Stimulated activated CD4-positive, alpha-beta T cell treated with anti-CD3 and anti-CD28 coated beads, Interleukin-15, amount 100 ng/mL, for 24 hours (primary cell): Measurements from ENCODE around the gene FAM110D.
A peak's percentile ranks its signal among the peaks of the same experiment; 100 is the strongest.

Experiments used
- DNase-seq: peaks from one replicate; pipeline ENCODE4 v3.0.0-alpha.2; 2020

FAM110D gene

DNA sequence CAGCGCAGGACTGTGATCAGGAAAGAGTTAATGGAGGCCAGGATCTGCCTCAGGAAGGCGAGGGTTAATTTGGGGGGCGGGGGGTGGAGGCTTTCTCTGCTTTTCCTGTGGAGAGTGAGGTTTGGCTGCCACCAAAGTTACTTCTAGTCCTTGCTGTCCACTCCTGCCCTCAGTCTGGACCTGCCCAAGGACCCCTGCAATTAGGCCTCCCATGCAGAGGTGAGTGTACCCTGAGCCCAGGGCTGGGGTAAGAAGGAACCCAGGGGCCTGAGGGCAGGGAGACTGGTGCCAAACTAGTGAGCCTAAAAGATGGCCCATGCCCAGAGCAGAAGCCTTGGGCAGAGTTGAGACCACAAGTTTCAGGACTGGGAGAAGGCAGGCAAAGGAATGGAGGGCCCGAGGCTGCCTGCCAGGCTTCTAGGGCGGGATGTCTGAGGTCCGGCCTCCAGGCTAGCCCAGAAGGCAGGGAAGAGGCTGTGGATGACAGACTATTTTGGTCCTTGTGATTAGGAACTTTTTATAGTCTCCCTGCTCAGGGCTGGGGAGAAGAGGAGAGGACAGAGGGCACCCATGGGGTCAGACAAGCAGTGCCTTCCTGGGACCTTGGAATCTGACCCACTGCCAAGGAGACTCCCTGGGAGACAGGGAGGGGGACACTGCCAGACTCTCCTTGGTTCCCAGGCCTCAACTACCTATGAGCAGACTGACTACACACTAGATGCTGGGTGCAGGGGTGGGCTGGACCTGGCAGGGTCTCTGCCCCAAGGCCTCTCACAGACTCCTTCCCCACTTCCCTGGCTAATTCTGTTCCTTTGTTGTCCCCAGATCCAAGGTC lies at the start of gene FAM110D:
FAM110D (plus strand) TSS at position 172 of the 835 bp plus-strand sequence. CDS start 2,213 bp downstream, outside the sequence.
- DNase-seq: no peak

DNA sequence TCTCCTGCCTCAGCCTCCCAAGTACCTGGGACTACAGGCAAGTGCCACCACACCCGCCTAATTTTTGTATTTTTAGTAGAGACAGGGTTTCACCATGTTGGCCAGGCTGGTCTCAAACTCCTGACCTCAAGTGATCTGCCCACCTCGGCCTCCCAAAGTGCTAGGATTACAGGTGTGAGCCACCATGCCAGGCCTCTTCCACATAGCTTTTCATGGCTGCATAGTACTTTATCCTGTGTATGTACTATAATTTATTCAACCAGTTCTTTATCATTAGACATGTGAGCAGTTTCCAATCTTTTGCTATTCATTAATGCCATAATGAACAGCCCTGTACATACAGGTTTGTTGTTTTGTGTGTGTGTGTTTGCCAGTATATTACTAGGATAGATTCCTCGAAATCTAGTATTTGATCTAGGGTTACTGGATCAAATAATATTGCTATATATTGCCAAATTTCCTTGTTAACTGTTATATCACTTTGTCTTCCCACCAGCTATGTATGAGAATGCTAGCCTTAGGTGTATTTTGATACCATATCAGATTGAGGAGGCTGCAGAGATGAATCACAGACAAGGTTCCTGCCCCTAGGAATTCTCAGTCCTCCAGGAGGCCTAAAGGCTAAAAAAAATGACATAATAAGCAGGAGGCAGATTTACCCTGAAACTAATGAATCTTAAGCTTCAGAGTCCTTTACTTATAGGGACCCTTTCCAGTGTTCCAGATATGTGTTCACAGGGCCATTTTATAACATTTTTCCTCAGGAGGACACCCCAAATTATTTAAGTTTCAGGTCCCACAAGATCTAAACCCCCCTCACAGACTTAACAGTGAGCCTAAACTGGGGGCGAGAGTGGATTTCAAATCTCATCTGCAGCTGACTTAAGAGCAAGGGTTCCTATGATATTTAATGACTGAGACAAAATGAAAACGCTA lies 49.4 kb upstream of the FAM110D start:
- no peak for DNase-seq

DNA sequence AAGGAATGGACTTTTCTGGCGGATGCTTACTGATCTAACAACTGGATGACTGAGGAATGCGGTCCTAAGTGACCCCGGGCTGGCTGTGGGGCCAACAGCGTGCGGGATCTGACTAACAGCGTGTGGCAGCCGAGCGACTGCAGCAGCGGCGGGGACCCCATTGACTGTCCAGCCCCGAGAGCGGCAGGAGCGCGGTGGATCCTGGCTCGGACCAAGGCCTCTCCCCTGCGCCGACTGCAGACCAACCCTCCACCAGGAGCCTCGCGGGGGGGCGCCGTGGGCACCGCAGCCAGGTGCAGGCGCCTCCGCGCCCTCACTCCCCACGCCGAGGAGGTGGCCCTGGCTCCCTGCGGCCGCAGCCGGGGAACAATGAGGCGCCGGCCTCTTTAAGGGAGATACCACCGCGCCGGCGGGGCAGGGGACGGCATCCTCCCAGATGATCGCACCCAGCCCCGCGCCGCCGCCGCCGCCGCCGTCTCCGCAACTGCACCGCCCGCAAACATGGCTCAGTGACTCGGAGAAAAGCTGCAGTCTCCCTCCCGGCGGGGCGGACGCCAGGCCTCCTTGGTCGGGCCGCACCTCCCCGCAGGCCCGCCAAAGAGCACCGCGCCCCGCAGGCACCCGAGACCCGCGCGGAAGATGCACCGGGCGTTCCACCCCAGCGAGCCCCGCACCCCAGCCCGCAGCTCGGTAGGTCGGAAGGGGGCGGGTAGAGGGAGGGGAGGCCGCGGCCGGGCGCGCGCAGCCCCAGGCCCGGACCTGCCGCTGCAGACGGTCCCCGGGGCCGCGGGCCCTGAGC lies 47.9 kb upstream of the FAM110D start:
- DNase-seq: peak; percentile 82

DNA sequence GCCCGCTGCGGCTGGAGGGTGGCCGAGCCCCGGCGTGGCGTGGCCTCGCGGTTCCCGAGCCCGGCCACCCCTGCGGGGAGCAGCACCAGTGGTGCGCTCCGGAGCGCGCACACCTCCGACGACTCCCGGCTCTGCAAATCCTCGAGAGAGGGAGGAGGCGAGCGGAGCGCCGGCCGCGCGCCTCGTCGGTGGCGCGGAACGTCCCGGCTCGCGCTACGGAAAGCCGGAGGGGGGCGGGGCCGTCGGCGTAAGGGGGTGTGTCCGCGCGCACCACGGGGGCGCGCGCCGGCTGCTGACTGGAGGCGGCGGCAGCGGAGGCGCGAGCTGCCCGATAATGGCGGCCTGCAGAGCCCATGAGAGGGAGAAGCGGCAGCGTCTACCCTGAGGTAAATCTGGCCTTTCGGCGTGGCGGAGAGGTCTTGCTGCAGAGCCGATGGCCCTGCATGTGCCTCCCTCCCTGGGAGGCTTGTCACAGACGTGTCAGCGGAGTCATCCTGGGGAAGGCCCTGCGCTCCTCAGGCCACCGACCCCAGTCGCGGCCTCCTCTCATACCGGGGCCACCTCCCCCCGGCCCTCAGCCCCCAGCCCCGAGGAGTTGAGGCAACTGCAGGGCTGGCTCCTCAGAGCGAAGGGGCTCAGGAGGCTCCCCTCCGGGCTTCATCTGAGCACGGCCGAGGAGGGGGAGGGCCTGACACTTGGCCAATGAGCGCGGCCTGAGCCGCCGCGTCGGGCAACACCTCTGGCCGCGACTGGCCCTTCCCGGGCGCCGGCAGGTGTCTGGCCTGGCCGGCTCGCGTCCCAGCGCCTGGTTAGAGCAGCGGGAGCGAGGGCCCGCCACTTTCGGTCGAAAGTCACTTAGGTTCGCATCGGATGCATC lies 47.1 kb upstream of the FAM110D start, which contains the start of gene PDIK1L:
PDIK1L (plus strand) TSS at position 295 of the 877 bp plus-strand sequence. CDS start 2,485 bp downstream, outside the sequence.
- peak; percentile 94 for DNase-seq

DNA sequence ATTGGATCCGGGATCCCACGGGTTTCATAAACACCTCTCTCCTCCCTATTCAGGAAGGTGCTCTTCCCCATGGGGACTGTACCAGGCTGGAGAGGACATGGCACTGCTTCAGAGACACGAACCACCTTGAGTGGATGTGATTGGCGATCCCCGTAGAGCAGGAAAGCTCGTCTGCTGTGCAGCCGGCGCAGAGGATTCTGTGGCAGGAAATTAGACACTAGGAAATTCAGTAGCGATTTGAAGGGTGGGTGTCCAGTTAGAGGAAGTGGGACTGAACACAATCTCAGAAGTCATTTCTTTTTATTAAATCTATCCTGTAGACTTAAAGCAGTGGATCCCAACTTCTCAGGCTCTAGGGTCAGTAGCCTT lies 46.5 kb upstream of the FAM110D start:
- no peak for DNase-seq

DNA sequence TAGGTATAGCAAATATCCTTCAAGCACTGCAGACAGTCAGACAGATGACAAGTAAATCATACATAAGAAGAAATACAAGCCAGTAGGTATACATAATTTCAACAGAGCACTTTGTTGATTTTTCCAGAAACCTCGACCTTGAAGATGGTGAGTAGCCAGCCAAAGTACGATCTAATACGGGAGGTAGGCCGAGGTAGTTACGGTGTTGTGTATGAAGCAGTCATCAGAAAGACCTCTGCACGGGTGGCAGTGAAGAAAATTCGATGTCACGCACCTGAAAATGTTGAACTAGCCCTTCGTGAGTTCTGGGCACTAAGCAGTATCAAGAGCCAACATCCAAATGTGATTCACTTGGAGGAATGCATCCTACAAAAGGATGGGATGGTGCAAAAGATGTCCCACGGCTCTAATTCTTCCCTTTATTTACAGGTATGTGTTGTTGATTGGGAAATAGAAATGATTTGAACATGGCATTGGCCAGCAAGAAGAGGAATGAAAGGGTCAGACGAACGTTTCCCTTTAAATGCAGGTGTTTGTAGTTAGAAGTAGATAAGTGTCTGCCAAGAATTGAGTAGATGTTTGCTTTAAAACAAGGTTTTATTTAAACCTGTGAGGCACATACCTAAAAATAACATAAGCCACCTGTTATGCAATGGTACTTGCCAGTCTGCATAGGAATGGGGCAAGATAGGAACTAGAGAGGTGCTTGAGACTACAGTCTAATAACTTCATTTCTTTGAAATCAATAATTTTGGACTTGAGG lies 44.5 kb upstream of the FAM110D start:
- DNase-seq: no peak

DNA sequence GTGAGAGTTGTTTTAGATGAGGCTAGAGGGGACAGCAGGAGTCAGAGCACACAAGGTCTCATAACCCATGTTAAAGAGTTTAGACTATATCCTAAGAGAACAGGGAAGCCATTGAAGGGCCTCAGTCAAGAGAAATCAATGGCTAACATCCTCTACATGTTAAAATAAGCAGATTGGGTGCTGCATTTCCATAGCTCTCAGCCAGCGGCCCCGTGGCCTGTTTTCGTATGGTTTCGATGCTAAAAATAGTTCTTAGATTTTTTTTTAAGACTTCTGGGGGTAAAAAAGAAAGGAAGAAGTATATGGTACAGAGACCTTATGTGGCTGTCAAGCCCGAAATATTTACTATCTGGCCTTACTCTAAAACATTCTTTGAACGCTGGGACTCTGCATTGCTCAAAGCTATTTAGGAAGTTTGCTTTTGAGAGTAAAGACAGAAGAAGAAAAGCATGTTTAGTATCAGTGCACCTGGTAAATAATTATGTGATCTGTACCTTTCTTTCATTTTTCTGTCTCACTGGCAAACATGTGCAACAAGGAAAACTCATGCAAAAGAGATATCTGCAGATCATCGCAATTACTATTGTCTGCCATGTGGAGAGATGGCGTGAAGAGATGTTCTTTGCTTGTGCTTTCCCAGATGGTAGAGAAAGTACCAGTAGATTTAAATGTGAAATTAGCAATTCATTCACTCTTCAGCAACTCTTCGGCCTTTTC lies 38.8 kb upstream of the FAM110D start:
- no peak for DNase-seq

DNA sequence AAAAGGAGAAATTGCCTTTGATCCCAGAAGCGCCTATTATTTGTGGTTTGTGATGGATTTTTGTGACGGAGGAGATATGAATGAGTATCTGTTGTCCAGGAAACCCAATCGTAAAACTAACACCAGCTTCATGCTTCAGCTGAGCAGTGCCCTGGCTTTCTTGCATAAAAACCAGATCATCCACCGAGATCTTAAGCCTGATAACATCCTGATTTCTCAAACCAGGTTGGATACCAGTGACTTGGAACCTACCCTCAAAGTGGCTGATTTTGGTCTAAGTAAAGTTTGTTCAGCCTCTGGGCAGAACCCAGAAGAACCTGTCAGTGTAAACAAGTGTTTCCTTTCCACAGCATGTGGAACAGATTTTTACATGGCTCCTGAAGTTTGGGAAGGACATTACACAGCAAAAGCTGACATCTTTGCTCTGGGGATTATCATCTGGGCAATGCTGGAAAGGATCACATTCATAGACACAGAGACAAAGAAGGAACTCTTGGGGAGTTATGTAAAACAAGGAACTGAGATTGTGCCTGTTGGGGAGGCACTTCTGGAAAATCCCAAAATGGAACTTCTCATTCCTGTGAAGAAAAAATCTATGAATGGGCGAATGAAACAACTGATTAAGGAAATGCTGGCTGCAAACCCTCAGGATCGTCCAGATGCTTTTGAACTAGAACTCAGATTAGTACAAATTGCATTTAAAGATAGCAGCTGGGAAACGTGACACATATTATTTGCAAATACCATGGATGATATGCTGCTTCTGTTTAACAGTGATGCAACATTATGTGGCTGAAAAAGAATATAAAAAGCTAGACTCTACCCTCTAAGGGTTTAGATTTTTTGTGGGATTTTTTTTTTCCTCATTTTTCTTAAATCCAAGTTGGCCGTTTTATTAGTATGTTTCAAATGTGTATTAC lies 36.8 kb upstream of the FAM110D start:
- DNase-seq: no peak

DNA sequence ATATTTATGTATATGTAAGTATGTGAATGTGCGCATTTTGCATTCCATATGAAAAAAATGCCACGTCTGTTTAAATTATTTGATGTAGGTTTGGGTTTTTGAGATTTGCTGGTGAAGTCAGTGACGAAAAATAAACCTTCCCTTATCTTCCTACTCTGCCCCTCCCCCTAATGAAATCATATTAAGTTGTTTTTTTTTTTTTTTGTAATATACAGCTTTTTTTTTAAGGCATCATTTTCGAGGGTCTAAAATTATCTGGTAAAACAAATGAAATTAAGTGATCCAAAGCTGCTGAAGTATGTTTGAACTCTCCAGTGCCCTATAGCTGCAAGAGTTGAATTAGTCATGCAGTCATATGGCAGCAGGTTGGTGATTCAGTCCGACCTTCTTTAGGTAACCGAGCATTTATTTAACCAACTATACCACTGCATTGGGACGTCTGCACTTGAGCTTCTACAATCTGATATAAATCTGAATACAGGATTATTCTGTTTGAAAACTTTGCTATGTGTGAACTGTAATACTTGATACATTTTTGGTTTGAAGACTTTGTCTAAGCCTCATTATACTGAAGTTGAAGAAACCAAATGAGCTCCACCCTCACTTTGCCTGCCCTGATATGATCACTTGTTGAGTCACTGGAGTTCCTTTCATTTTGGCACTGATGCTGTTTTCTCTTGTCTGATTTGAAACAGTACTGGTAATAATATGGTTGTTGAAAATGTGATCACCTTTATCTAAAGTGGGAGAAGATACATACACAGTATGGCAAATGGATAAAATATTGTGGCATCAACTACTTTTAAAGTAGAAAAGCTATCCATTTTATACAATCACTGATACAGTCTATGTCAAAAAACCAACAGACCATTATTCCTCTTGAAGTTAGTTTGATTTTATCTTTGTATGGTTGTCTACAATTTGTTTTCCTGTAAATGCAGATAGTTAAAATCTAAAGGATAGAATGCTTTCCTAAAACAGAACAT lies 35.6 kb upstream of the FAM110D start:
- peak; percentile 12 for DNase-seq

DNA sequence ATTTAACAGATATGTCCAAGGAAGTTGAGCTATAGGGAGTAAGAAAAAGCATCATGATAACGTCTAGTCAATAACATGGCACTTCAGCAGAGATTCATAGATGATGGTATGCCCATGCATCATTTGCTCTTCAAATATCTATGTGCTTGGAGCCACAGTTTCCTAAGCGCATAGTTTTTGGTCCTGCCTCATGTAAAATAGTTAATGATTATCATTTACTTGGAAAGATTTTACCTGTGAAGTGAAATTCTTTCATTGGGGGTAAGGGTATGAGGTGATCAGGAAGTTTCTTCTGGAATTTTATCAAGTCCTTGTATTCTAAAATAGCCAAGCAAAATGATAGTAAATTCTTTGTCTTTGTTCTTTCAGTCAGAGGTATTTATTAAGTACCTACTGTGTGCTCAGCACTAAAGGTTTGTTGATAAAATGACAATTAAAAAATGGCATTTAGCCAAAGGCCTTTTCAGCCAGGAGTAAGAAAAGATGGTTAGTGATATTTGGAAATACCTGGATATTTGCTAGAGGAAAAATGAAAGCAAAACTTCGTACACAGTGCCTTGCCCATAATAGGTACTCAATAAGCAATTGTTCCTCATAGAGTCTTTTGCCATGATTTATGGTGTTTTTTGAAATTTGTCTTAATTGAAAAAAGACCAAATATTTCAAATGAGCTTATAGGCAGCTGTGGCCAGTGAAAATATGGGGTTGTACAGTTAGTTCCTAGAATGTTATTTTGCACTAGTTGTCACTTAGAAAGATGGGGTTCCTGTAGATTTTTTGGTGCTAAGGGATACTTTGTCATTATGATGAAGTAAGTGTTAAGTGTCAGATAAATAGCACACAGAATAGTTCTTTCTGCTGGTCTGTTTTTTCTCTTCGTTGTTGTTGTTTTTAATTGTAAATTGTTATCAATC lies 34.2 kb upstream of the FAM110D start:
- DNase-seq: no peak

DNA sequence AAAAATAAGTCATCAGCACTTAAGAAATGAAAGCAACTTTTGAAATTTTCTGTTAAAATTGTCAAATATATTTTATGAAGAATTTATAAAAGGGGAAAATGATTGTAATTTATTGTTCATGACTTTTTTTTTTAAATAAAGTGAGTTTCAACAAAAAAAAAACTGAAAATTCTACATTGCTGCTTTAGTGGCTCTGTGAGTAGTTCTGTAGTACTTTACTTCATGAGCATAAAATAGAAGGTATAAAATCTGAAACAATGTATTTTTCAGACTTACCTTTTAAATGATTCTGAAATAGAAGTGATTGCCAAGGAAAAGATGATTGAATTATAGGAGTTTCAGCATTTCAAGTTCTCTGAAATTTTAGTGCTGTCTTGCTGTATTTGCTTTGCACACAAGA lies 33.5 kb upstream of the FAM110D start:
- no peak for DNase-seq

DNA sequence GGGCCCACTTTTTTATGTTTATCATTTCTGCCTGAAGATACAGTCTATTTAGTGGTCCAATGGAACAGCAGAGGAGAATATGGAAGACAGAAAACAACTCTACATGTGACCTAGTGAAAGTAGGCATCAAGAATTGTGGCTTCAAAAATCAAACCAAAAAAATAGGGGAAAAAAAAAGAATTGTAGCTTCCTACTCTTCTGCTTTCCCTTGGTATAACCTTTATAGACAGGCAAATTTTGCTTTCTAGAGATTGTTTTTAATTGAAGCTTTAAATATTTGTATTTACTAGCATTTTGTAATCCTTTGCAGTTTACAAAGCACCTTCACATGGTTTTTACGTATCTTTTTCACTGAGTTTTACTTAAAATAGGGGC lies 32.9 kb upstream of the FAM110D start:
- no peak for DNase-seq

DNA sequence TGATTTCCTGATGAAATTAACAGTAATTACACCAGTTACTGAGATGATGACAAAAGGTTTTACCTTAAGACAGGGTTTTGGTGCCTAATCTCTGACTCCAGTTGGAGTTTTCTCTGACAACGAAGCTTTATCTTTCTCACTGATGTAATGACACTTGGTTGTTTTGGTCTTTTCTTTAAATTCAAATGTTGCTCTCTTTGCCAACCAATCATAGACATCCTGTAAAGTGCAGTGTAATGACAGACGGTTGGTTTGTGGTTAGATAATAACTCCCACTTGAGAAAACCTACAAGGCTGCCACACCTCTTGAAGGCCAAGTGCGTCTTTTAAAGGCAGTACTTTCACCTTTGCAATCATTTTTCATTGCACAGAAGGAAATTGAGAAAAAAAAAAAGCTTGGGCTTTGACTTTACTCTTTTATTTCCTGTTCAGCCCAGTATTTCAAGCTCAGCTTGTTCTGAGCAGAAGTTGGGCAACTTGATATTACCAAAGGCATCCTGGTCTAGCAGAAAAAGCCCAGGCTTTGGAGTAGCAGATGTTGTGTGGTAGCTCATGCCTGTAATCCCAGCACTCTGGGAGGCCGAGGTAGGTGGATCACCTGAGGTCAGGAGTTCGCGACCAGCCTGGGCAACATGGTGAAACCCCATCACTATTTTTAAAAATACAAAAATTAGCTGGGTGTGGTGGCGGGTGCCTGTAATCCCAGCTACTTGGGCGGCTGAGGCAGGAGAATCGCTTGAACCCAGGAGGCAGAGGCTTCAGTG lies 32.4 kb upstream of the FAM110D start:
- DNase-seq: peak; percentile 36

DNA sequence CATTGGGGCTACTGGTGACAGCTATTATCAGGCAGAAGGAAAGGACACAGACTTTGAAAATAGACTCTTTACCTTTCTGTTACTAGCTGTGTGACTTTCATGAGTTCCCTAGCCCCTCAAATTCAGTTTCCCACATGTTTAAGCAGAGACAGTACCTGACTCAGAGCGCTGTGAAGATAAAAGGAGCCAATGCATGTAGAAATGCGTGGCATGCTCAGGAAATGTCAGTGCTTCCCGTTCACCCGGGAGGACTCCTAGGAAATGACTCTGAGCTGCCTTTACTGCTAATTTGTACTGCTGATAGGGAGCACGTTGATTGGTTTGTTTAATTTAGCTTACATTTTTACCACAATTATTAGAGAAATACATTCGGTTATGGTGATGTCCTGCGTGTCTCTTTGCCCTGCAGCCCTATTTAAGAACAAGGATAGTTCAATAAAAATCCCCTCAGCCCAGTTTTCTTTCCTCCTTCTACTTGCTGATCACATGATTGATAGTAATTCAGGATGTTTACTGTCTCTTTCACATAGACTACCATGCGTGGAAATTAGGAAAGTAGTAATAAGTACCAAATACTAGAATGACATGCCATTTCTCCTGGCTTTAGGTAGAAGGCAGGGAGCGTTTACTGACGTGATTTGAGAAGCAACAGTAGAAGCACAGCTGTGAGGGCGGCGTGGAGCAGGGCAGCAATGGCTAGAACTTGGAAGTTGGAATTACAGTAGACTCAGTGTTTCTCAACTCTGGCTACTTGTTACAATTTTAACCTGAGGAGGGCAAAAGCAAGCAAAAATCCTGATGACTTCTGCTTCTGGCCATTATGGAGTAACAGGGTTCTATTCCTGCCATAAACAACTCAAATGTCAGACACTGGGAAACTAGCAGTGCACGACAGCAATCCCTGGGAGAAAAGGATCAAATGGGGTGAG lies 31.4 kb upstream of the FAM110D start:
- DNase-seq: peak; percentile 9

DNA sequence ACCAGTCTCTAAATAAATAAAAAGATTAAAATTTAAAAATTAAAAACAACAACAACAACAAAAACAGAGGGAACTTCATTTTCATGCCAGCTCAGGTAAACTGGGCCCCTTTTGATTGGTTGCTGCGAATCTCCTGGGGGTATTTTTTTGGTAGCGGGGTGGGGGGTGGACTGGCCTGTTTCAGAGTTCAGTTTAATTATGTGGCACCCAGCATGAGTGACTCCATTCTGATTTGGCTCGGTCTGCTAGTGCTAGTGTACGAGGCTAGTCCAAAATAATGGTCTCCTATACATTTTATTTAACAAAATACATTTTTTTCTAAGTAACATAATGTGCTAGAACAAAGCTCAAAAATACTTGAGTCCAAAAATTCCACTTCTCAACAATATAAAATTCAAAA lies 29.1 kb upstream of the FAM110D start:
- no peak for DNase-seq
